Epithelial cell of proximal tubule (primary cell): ENCODE data around the gene SCLT1. TPM values are rescaled to one million over a fixed set of nuclear protein-coding genes. Genes with fewer than 3 reads are reported as not detected.

Experiments used
- DNase-seq: peaks from one replicate; pipeline ENCODE4 v3.0.0-alpha.2; 2011; ENCODE audit warnings: low read depth
- H3K4me3 ChIP-seq: 2 replicates; pipeline ENCODE4 v1.5.1; 2011; ENCODE audit warnings: low read depth, mild to moderate bottlenecking, low read length
- CTCF ChIP-seq: conservative IDR thresholded peaks from 2 replicates; pipeline ENCODE4 v1.5.1; 2012; ENCODE audit warnings: low read depth, mild to moderate bottlenecking, low read length
- total RNA-seq: library from RNA; depleted of rRNA; stranded (reverse); fragments of >200 nt; gene quantifications from 2 replicates; pipeline ENCODE4 v1.2.3, GENCODE V29; 2015

Gene SCLT1
- total RNA-seq, 1 donor from 2014 or later = 14.5 TPM

DNA sequence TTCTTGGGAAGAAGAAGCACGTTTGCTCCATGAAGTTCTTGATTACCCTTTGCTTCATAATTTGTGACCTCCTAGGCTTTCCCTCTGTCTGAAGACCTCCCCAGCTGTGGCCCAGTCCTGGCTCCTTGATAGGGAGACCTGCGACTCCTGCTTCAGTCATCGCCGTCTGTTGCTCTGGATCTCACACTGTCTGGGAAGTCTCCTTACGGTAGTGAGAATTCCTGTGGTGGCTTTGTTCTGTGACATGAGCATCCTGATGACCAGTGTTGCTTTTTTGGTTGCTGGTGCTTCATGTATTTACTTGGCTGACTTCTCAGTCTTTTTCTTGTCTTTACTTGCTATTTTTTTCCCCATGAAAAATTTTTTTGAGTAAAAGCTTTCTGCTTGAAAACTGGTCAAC is 239.6 kb downstream of the SCLT1 start:
- no peak for TF ChIP-seq CTCF
- no peak overlapping the region for H3K4me3 ChIP-seq
- DNase-seq = no peak

DNA sequence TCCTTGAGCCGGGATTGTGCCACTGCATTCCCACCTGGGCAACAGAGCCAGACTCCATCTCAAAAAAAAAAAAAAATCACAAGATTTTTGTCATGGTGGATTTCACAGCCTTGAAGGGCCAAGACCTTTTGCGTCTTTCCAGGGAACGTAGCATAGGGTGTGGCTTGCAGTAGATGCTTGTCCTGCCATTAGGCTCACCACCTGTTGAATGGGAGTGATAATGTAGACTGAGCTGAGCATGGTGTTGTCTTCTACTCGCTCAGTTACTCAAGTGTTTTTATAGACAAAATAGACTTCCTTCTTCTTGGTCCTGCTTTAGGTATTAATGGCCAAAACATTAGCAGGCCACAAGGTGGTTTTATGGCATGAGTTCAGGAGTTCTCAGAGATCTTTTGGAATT is 243.1 kb downstream of the SCLT1 start:
- TF ChIP-seq CTCF = no peak
- DNase-seq = no peak
- no peak overlapping the region for H3K4me3 ChIP-seq

- H3K4me3 ChIP-seq = no peak overlapping the region
- TF ChIP-seq CTCF = no peak
- DNase-seq = no peak
These were observed 244.9 kb downstream of the SCLT1 start for GRCh38 chr4:128848461-128848860.

GRCh38 chr4:128847082-128847724 is 246.1 kb downstream of the SCLT1 start:
- no peak for TF ChIP-seq CTCF
- no peak overlapping the region for H3K4me3 ChIP-seq
- no peak for DNase-seq

DNA sequence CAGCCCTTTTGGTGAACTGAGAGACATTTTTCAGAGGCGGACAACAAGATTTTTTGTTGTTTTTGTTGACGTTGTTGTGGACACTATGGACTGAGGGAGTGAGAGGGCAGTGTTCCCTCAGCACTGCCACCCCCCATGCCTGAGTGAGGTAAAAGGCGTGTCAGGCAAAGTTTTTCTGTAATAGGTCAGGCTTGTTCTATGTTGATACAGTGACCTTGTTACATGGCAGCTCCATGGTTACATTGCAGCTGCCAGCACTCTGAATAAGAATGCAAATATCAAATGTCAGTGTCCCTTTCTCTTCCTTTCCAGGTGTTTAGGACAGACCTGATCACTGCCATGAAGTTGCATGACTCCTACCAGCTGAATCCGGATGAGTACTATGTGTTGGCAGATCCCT is 247.3 kb downstream of the SCLT1 start:
- no peak overlapping the region for H3K4me3 ChIP-seq
- TF ChIP-seq CTCF = no peak

DNA sequence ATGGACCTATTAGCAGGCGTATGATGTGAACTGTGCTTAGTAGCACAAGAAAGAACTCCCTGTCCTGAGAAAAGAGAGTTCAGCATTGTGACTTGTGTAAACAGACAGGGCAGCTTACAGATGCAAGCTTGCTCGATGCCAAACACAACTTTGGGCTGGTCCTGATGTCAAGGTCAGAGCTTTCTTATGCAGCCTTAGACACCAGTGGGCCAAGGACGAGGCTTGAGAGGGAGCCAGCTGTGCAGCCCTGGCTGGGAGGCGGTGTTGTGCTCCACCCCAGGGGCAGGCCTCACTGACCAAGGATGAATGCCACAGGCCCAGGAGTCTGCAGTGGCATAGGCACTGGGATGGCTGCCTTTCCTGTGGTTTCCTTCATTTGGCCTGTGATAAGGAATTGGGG is 248.4 kb downstream of the SCLT1 start:
- no peak overlapping the region for H3K4me3 ChIP-seq
- no peak for DNase-seq
- TF ChIP-seq CTCF = no peak

More for the DNA sequence above, 247.3 kb downstream of the SCLT1 start:
- no peak for DNase-seq

DNA sequence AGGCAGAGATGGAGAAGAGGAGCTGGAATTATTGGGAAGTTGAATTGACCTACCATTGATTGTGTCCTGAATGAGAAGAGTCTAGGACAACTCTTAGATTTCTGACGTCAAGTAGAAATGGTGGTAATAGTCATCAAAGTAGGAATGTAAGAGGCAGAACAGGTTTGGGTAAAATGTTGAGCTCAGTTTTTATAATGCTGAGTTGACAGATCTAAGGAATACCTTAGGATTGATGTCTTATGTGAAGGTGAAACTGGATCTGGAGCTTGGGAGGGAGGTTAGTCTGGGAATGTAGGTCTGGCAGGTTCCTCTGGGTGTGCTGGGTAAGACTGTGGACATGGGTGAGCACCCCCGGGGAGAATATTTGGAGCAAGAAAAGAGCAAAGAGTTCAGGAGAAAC is 251.9 kb downstream of the SCLT1 start:
- DNase-seq = no peak
- H3K4me3 ChIP-seq = no peak overlapping the region
- no peak for TF ChIP-seq CTCF
